Occipital lobe (tissue), 2 donors: Measurements from ENCODE around the gene OXT. TPM values are rescaled to one million over a fixed set of nuclear protein-coding genes. Genes with fewer than 3 reads are reported as not detected.
"Not testable (repeated sequence)": the region's sequence is repeated elsewhere in the genome, so short reads cannot be mapped to it uniquely, and the experiment has no call there.

ENCODE experiments used
- DNase-seq: peaks from one replicate; lab custom pipeline; 2025; lab: John Stamatoyannopoulos, UW
- total RNA-seq: library from RNA; depleted of rRNA; stranded (reverse); fragments of >200 nt; gene quantifications from one replicate; pipeline ENCODE4 v1.2.3, GENCODE V29; 2014

The OXT gene
- total RNA-seq, 1 donor from 2014 or later, result not detected

DNA sequence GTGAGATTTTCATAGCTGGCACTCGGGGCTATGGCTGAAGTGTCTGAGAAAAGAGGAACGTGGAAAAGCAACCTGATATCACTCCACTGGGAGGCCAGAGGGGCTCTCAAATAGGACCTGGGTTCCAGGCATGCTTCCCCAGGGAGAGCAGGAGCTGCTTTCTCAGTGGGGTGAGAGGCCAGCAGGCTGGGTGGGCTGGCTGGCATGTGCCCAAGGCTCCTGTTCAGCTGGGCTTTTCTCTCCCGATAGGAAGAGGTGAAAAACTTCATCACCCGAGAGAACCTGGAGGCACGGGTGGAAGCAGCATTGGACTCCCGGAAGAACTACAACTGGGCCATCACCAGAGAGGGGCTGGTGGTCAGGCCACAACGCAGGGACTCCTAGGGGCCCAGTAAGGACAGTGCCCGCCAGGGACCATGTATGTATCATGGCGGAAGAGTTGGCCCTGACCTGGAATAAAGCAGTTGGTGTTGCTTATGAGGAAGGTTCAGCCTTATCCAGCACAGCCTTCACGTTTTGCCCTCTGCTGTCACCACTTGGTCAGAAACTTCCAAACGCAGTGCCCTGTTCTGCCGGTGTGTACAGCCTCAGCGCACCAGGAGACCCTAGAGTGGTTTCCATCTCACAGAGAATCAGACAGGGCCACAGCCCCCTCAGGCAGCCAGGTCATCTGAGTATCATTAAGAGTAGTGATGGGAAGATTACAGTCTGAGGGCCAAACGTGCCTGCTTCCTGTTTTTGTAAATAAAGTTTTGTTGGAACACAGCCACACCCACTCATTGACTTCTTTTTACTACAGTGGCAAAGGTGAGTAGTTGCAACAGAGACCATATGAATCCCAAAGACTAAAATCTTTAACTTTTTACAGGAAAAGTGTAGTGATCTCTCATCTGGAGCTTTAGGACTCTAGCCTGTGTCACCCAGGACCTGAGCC, 23.7 kb upstream of the OXT start:
- no peak for DNase-seq

GRCh38 chr20:3051385-3052019, 19.9 kb upstream of the OXT start:
- no peak for DNase-seq

DNA sequence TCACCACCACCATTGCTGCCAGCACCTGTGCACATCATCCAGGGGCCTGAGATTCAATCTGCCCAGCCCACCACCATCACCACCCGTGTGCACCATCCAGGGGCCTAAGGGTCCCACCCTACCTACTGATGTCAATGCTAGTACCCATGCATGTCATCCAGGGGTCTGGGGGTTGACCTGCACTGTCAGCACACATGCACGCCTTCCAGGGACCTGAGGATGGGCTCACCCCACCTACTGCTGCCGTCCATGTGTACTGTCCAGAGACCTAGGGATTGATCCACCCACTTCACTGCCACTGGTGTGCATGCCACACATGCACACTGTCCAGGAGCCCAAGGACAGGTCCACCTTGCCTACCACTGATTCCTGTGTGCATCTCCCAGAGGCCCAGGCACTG, 11.9 kb upstream of the OXT start:
- DNase-seq, result no peak

DNA sequence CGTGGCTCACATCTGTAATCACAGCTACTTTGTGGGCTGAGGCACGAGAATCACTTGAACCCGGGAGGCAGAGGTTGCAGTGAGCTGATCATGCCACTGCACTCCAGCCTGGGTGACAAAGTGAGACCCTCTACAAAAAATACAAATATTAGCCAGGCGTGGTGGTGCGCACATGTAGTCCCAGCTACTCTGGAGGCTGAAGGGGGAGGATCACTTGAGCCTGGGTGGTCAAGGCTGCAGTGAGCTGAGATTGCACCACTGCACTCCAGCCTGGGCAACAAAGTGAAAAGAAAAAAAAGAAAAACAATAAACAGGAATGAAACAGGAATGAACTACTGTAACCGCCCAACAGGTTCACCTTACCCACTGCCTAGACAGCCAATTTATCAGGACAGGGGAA, 7.3 kb upstream of the OXT start:
- not testable (repeated sequence) for DNase-seq

DNA sequence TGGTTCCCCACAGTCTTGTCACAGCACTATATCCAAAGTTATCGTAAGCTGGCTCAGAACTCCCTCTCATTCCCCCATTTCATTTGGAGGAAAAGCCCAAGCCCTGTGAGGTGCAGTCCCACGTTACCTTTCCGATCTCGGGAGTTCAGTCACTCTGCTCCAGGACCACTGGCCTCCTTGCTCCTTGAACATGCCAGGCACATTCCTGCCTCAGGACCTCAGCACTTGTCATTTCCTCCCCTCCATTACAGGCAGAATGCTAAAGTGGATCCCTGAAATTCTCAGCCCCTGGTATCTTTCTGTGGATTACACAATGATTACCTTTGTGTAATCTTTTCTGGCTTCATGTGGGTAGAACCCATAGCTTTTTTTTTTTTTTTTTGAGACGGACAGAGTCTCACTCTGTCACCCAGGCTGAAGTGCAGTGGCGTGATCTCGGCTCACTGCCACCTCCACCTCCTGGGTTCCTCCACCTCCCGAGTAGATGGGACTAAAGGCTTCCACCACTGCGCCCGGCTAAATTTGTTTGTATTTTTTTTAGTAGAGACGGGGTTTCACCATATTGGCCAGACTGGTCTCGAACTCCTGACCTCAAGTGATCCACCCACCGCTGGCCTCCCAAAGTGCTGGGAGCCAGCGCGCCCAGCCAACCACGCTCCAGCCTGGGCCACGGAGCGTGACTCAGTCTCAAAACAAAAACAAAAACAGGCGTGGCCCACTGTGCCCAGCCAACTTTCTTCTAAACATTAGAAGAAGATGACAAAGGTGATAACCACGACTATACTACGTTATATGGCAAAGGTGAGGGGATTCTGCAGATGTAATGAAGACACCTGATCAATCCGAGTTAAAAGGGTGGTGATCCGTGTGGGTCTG, 4.0 kb upstream of the OXT start:
- no peak for DNase-seq

DNA sequence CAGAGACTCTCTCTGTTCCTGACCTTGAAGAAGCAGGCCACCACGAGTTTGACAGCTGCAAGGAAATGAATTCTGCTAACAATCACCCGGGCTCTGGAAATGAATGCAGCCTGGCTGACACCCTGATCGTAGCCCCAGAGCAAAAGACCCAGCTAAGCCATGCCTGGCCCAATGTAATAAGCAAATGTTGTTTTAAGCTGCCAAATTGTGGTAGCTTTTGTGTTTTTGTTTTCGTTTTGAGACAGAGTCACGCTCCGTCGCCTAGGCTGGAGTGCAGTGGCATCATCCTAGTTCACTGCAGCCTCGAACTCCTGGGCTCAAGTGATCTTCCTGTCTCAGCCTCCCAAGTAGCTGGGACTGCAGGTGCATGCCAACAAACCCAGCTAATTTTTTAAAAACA, 3.3 kb upstream of the OXT start:
- no peak for DNase-seq

DNA sequence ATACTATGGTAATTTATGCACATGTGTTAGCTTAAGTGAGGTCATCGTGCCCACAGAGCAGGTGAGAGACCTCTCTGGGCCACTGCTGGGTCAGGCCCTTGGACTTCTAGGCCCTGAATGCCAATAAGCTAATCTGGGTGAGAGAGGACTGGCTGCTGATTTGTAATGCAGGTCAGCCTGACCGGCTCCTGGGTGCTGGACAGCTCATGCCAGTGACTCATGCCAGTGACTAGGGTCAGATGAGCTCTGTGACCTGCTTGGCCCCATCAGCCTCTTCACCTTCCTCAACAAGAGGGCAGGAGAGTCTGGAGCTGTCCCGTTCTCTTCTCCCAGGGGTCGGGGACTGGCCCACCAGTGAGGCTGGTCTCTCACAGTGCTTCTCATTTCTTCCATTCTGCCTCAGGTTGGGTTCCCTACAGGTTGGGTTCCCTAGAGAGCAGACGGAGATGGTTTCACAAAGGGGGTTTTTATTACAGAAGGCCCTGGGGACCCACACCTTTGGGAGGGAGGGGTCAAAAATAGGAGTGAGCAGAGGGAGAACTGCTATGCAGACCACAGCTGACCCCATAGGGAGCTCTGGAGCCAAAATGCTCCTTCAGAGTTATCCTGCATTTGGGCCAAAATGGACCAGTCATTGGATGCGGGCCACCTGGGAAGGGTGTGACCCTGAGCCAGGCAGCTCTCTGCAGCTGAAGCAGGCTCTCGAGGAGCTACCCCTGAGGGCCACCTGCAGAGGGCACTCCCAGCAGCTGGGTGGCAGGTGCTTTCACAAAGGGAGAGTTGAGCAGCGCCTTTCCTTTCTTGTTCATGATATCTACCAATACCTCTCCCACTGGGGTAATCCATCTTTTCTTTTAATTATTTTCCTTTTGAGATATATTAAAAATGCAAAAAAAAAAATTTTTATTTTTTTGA, 2.2 kb upstream of the OXT start:
- no peak for DNase-seq

DNA sequence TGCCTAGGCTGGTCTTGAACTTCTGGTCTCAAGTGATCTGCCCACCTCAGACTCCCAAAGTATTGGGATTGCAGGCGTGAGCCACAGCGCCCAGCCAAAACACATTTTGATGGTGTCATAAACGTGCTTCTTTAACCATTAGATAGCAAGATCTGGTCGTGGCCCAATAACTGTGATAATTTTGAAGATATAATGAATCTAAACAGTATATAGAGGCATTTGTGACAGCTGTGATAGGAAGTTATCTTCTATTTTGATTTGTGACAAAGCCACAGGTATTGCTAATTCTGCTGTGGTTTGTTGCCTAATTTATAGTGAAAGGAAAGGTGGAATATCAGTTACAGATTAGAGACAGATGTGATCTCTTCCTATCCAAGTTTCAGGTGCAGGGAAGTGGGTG, 695 bp upstream of the OXT start:
- no peak for DNase-seq

- DNase-seq, result no peak
These were observed 182 bp upstream of the OXT start for GRCh38 chr20:3071266-3071609.

GRCh38 chr20:3072530-3073250, 1.3 kb downstream of the OXT start:
- DNase-seq, result no peak

GRCh38 chr20:3073251-3073643, 1.8 kb downstream of the OXT start:
- not testable (repeated sequence) for DNase-seq

- DNase-seq, result no peak
These were observed 3.4 kb downstream of the OXT start for GRCh38 chr20:3074812-3075211.

GRCh38 chr20:3075315-3075714, 3.9 kb downstream of the OXT start:
- not testable (repeated sequence) for DNase-seq

GRCh38 chr20:3077618-3078134, 6.3 kb downstream of the OXT start:
- no peak for DNase-seq

DNA sequence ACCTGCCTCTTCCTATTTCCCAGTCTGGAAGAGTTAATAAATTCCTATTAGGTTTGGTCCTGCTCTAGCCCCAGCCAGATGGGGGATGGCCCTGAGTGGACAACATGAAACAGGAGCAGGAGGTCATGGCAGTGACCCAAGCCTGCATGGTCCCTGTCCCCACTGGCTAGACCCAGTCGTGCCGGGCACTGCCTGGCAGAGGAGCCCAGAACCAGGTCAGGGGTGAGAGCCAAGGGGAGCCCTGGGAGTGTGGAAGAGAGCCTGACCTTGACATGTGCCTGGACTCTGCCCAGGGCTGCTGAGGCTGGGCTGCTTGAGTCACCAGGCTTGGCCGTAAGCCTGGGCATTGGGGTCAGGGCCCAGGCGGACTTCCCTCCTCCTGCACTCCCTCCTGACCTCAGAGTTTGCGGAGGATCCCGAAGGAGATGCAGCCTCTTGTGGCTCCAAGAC, 9.5 kb downstream of the OXT start:
- no peak for DNase-seq

GRCh38 chr20:3081641-3082040, 10.2 kb downstream of the OXT start:
- no peak for DNase-seq

DNA sequence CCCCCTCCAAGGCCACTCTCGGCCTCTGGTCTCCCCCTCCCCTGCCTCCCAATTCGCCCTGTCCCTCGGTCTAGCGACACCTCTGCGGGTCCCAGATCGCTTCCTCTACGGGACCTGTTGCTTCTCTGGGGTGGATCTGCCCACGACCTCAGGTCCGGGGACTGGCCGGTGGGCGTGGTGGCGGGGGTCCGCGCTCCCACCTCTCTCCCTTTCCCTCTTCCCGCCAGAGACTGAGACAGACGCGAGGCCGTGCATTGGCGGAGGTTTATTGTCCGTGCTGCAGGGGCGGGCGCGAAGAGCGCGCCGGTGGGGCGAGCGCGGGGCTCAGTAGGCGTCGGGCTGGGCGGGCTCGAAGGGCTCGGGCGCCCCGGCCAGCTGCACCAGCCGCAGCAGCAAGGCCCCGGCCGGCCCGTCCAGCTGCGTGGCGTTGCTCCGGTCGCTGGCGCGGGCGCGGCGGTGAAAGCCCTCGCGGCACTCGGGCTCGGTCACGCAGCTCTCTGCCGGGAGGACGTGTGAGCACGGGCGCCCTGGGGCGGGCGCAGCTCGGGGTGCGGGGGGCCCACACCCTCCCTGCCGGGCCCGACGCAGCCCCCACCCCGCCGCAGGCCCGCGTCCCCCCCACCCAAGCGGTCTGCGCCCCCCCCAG, 11.0 kb downstream of the OXT start:
- DNase-seq, result no peak

DNA sequence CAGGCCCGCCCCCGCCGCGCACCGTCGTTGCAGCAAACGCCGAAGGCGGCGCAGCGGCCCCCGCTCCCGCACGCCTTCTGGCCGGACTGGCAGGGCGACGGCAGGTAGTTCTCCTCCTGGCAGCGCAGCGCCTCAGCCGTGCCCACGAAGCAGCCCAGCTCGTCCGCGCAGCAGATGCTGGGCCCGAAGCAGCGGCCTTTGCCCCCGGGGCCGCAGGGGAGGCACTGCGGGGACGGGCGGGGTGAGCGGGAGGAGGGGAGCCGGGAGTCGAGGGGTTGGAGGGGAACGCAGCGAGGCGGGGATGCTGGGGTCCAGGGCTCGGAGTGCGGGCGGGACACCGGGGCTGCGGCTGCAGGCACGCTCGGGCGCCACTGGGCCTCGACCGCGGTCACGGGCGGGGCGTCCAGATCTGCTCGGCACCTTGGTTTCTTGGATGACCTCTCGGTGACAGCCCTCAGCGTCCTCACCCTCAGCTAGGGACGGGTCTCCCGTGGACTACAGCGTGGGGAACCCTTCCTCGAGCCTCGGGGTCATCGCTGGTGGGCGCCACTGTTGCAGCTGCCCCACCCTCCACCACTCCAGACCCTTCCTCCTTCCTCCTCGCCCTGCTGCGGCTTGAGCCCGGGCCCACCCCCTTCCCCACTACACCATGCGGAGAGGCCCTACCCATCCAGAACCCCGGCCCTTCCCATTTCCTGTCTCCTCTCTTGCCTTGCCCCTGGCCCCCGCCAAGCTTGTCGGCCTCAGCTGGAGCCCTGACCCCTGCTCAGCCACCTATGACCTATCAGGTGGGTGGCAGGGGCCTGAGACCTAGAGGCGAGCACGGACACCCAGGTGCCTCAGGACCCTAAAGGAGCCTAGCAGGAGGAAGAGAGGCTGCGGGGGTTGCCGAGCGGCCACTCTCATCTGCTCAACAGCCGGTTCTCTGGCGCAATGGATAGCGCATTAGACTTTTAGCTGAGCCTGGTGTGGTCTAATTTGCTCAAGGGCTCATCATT, 11.8 kb downstream of the OXT start:
- no peak for DNase-seq
